HEK293T (cell line): ENCODE data around the gene ST3GAL4.

Source experiments
- BHLHE40 ChIP-seq: fragments of 450-650 bp; IDR thresholded peaks from 2 replicates; pipeline ENCODE4 v1.6.1; 2016; ENCODE audit warnings: mild to moderate bottlenecking, moderate library complexity, borderline replicate concordance
- ELF4 ChIP-seq: fragments of 450-650 bp; IDR thresholded peaks from 2 replicates; pipeline ENCODE4 v1.6.1; 2017; ENCODE audit warnings: antibody characterized with exemption
- FOXK2 ChIP-seq: fragments of 450-650 bp; IDR thresholded peaks from 2 replicates; pipeline ENCODE4 v1.6.1; 2016; ENCODE audit warnings: mild to moderate bottlenecking
- FOXM1 ChIP-seq: fragments of 450-650 bp; IDR thresholded peaks from 2 replicates; pipeline ENCODE4 v1.6.1; 2017; ENCODE audit warnings: mild to moderate bottlenecking, borderline replicate concordance
- HDGF ChIP-seq: fragments of 450-650 bp; IDR thresholded peaks from 2 replicates; pipeline ENCODE4 v1.6.1; 2017; ENCODE audit warnings: antibody characterized with exemption, borderline replicate concordance
- NFRKB ChIP-seq: fragments of 450-650 bp; IDR thresholded peaks from 2 replicates; pipeline ENCODE4 v1.6.1; 2016; ENCODE audit warnings: mild to moderate bottlenecking, moderate library complexity
- SP1 ChIP-seq: fragments of 450-650 bp; IDR thresholded peaks from 2 replicates; pipeline ENCODE4 v1.6.1; 2017
- TARDBP ChIP-seq: fragments of 450-650 bp; IDR thresholded peaks from 2 replicates; pipeline ENCODE4 v1.6.1; 2016
- ZNF384 ChIP-seq: fragments of 450-650 bp; IDR thresholded peaks from 2 replicates; pipeline ENCODE4 v1.6.1; 2016

DNA sequence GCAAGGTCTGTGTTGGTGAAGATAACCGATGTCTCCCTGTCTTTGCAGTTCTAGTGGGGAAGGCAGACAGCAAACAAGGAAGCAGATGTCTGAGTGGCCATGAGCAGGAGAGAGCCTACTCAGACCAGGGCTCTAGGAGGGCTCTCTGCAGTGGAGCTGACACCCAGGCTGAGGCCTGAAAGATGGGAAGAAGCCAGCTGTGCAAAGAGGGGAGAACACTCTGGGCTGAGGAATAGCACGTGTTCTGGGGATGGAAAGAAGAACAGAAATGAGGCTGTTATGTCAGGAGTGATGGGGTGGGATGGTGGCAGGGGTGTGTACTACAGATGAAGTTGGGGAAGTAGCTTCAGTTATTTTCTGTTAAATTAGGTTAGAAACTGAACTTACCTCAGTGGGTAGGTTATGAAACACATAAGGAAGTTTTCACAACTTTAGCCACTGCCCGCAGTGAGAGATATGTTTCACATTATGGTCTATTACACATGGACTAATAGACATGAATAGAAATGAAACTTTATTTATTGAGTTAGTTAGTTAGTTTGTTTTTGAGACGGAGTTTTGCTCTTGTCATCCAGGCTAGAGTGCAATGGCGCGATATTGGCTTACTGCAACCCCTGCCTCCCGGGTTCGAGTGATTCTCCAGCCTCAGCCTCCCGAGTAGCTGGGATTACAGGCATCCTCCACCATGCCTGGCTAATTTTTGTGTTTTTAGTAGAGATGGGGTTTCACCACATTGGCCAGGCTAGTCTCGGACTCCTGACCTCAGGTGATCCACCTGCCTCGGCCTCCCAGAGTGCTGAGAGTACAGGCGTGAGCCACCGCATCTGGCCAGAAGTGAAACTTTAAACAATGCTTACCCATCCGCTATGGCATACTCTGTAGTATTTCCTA lies 43.8 kb upstream of the ST3GAL4 start:
- TF ChIP-seq BHLHE40: no peak
- TF ChIP-seq SP1: no peak
- TF ChIP-seq NFRKB: no peak
- no peak for TF ChIP-seq ELF4
- no peak for TF ChIP-seq HDGF
- TF ChIP-seq FOXM1: no peak
- no peak for TF ChIP-seq ZNF384
- TF ChIP-seq FOXK2: no peak
- TF ChIP-seq TARDBP: no peak
